ENCODE data around the gene THSD7A. TPM values are rescaled to one million over a fixed set of nuclear protein-coding genes. Genes with fewer than 3 reads are reported as not detected.

The THSD7A gene
- total and polyA plus RNA-seq, 9 of the 15 experiments (the other 6 are each of a cell fraction or from before 2014, with no cell fraction given), result 0.01 to 0.02 TPM; not detected in 7

DNA sequence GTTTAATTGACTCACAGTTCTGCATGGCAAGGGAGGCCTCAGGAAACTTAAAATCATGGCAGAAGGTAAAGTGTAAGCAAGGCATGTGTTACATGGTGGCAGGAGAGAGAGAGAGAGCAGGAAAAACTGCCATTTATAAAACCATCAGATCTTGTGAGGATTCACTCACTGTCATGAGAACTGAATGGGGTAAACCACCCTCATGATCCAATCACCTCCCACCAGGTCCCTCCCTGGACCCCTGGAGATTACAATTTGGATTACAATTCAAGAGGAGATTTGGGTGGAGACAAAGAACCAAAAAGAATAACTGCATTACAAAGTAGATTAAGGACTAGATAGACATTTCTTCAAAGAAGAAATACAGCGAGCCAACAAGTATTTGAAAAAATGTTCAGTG is 324.1 kb downstream of the THSD7A start:
- FAIRE-seq (no peak), DNase-seq (ENCODE audit: extremely low read depth in 1 of 4, low spot score in 3 of 4) (no peak), ATAC-seq (no peak)
- no peaks in the 10 kb centered on the region for H3K36me3 ChIP-seq (ENCODE audit: control insufficient read depth, insufficient read depth, low read length)
- no peaks in the 10 kb centered on the region for H4K20me1 ChIP-seq (replicated peaks; ENCODE audit: control insufficient read depth, insufficient read depth, low read length)
- TF ChIP-seq ZNF785 (CRISPR knock-in tag; IDR thresholded peaks at IDR 0.05) (no peak), TAL1 (IDR thresholded peaks at IDR 0.05) (no peak), PCBP2 (IDR thresholded peaks at IDR 0.05; ENCODE audit: low read depth, low read length, poor library complexity, severe bottlenecking) (no peak), TBL1XR1 (IDR thresholded peaks at IDR 0.05; ENCODE audit: low read length in 2 of 2) (no peak), CREM (IDR thresholded peaks at IDR 0.05; ENCODE audit: low read depth) (no peak), STAT5A (IDR thresholded peaks at IDR 0.05; ENCODE audit: borderline replicate concordance, low read length) (no peak)
- TF ChIP-seq, protein P1, sequence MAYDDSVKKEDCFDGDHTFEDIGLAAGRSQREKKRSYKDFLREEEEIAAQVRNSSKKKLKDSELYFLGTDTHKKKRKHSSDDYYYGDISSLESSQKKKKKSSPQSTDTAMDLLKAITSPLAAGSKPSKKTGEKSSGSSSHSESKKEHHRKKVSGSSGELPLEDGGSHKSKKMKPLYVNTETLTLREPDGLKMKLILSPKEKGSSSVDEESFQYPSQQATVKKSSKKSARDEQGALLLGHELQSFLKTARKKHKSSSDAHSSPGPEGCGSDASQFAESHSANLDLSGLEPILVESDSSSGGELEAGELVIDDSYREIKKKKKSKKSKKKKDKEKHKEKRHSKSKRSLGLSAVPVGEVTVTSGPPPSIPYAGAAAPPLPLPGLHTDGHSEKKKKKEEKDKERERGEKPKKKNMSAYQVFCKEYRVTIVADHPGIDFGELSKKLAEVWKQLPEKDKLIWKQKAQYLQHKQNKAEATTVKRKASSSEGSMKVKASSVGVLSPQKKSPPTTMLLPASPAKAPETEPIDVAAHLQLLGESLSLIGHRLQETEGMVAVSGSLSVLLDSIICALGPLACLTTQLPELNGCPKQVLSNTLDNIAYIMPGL (CRISPR knock-in tag; IDR thresholded peaks at IDR 0.05), result no peak
- TF ChIP-seq, protein P2, sequence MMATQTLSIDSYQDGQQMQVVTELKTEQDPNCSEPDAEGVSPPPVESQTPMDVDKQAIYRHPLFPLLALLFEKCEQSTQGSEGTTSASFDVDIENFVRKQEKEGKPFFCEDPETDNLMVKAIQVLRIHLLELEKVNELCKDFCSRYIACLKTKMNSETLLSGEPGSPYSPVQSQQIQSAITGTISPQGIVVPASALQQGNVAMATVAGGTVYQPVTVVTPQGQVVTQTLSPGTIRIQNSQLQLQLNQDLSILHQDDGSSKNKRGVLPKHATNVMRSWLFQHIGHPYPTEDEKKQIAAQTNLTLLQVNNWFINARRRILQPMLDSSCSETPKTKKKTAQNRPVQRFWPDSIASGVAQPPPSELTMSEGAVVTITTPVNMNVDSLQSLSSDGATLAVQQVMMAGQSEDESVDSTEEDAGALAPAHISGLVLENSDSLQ (IDR thresholded peaks at IDR 0.05), result no peak
- TF ChIP-seq, protein P3, sequence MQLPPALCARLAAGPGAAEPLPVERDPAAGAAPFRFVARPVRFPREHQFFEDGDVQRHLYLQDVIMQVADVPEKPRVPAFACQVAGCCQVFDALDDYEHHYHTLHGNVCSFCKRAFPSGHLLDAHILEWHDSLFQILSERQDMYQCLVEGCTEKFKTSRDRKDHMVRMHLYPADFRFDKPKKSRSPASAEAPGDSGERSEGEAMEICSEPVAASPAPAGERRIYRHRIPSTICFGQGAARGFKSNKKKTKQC (CRISPR knock-in tag; IDR thresholded peaks at IDR 0.05), result no peak
- H3K4me3 ChIP-seq, result no peak overlapping the region
- H3K9ac ChIP-seq (ENCODE audit: insufficient read depth in 1 of 2, low read depth in 2 of 2, low read length in 2 of 2), result no peak overlapping the region
- 0% methylated on average over 1 of the region's 1 CpG for WGBS (ENCODE audit: insufficient coverage, low coverage, missing lambda C conversion rate)
- no TSS peak for BruUV-seq (replicated peaks)
- intact Hi-C loops (cut with micrococcal nuclease) (no loop called here), in situ Hi-C loops (cut with MboI) (no loop called here)
- no peaks in the 10 kb centered on the region for H3K27me3 ChIP-seq (ENCODE audit: control insufficient read depth in 2 of 2, insufficient read depth in 2 of 2, low read length in 2 of 2)
- H3K9me3 ChIP-seq (replicated peaks; ENCODE audit: control insufficient read depth, insufficient read depth, low read depth, low read length), result 0 out of 2 replicates have a peak, but pooled peaks cover 2% of the 10 kb centered on the region
- H3K27ac ChIP-seq (ENCODE audit: extremely low read depth, low read depth, low read length), result no peak overlapping the region
- no peak overlapping the region for H3K4me2 ChIP-seq (ENCODE audit: insufficient read depth, low read length)
- POLR2A ChIA-PET, result no interaction called here
- H3K4me1 ChIP-seq (replicated peaks in 1 of 2; ENCODE audit: control insufficient read depth in 2 of 2, insufficient read depth in 2 of 2, low read length in 2 of 2), result no peaks in the 10 kb centered on the region
- H3K9me1 ChIP-seq (ENCODE audit: control insufficient read depth, insufficient read depth, low read length), result no peaks in the 10 kb centered on the region
- no peak overlapping the region for H2AFZ ChIP-seq (ENCODE audit: low read depth, low read length)
- H3K79me2 ChIP-seq (ENCODE audit: control insufficient read depth, insufficient read depth, low read length), result no peaks in the 10 kb centered on the region
- CTCF ChIA-PET (ENCODE audit: low intra/inter-chr PET ratio), result no interaction called here
